ENCODE measurements around the gene KCNG4.

Gene KCNG4

DNA sequence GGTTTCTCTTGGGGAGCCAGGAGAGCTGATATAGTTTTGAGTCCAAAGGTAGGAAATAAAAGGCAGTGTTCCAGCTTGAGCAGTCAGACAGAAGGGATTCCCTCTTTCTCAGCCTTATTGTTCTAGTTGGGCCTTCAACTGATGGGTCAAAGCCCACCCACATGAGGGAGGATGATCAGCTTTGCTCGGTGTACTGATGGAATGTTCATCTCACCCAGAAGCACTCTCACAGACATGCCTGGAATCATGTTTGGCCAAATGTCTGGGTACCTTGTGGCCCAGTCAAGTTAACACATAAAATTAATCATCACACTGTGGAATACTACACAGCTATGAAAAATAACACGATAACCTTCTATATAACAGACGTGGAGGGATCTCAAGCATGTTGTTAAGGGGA, 23.1 kb upstream of the KCNG4 start:
- DNase-seq, result no peak

DNA sequence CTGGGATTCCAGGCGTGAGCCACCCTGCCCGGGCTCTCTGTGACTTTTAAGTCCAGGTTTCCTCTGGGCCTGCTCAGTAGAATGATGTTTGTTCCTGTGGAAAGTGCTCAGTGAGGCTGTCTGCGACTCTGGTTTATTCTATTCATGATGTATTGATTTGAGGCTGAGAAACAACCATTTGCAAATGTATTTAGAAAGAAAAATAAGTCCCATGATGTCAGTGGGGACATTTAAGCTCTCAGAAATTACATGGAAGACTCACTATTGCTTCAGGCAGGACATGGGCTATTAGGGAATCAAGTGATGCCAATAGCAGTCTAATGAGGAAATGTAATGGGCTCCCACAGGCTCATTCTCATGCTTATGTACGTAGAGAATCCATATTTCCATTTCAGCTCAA, 22.2 kb upstream of the KCNG4 start:
- DNase-seq, result no peak

DNA sequence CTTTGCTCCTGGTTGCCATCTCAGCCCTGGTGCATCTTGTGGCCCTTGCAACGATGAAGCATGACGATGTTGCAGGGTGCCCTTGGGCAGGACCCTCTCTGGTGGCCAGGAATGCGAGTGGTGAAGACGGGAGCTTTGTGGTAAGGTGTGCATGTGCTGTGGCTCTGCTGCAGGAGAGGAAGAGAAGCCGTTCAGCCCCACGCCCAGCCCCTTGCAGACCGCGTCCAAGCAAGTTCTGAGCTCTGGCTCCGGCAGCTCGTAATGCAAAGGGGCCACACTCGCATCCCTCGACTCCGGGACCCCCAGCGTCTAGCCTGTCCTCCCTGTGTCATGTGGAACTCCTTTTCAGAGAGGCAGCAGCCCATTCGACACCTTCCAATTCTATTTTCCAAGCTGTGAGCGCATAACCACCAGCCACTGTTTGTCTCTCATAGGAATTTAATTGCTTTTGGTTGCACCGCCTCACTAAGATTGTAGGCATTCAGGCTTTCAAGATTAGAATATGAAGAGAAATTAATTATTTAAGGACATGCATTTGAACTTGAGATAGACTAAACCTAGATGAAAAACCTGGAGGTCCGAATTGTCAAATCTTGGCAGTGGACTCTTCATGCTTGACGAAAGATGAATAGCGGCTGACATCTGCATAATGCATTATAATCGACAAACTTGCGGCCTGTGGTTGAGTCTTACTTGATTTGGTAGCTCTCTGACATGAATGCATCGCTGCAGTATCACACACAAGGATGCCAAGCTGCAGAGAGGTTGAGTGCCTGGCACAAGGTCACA, 21.1 kb upstream of the KCNG4 start:
- no peak for DNase-seq

DNA sequence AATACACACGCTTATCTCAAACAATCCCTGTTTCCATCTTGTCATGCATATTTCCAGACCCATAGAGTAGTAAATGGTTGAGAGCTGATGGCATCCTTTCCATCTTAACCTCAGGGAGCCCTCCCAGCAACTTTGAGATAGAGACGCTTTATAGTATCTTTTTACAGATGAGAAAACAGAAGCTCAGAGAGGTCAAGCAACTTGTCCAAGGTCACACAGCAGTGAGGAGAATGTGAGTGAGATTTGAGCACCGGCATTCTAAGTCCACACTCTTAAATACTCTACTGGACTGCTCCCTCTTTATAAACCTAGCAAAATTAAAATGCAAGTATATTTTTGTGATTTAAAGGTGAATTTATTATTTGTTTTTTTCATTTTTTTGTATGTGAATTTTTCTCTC, 19.9 kb upstream of the KCNG4 start:
- no peak for DNase-seq

DNA sequence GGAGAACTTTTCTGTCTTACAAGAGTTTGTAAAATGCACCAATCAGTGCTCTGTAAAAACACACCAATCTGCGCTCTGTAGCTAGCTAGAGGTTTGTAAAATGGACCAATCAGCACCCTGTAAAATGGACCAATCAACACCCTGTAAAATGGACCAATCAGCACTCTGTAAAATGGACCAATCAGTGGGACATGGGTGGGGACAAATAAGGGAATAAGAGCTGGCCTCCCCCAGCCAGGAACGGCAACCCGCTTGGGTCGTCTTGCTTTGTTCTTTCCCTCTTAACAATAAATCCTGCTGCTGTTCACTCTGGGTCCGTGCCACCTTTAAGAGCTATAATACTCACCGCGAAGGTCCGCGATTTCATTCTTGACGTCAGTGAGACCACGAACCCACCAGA, 18.5 kb upstream of the KCNG4 start:
- DNase-seq, result no peak

DNA sequence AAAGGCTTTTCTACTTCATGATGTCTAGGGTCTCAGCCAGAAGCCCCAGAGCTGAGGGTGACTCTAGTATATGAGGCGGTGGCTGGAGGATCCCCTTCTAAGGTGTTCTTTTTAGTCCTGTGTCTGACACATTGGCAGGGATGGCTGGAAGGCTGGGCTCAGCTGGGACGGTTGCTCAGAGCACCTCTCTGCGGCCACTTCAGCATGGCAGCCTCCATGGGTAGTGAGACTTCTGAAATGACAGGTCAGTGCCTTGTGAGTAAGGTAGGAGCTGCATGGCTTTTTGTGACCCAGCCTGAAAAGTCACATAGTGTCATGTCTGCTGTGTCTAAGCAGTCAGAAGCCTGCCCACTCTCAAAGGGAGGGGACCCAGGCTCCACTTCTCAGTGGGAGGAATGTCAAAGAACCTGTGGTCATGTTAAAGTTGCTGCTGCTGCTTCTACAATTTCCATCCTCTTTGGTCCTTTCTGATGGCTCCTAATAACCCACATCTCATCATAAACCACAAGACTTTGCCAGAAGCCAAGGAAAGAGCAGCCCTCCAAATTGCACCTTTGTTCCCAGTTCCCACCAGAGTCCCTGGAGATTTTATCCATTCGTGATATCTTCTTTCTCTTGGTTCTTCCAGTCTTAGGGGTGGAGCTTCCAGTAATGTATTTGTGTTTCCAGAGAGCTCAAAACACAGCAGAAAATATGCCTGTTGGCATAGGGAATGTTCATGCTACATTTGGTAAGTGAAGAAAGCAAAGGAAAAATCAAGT, 15.4 kb upstream of the KCNG4 start:
- no peak for DNase-seq

DNA sequence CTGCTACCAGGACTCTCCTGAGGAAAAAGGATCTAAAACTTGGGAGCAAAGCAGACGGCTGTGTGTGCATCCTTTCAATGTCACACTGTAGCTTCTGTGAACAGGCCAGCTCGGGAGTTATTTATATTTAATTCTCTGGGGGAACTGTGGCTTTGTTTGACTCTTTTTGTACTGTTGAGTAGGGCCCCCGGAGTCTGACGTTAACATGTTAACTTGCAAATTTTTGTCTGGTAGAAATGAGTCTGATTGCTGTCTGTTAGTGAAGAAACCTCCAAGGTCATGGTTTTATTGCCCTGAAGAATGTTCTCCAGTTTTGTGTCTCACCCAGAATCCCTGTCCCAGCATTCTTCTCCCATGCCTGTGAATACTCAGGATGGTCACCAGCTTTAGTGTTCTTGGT, 14.2 kb upstream of the KCNG4 start:
- DNase-seq, result no peak

DNA sequence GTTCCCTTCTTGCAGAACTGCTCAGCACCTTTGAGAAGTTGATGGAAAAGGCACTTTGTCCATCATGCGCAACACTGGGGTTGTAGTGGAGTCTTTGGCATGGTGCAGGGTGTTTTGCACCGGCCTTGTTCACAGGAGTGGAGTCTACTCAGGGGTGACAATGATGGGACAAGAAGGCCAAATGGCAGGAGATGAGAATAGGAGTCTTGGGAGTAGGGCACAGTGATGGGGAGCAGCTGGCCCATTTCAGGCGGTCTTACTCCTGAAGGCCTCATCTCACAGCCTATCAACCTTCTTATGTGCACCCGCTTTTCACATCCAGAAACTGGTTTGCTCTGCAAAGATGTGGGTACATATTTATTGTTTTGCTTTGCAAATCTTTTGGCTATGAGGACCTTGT, 13.4 kb upstream of the KCNG4 start:
- DNase-seq, result no peak

DNA sequence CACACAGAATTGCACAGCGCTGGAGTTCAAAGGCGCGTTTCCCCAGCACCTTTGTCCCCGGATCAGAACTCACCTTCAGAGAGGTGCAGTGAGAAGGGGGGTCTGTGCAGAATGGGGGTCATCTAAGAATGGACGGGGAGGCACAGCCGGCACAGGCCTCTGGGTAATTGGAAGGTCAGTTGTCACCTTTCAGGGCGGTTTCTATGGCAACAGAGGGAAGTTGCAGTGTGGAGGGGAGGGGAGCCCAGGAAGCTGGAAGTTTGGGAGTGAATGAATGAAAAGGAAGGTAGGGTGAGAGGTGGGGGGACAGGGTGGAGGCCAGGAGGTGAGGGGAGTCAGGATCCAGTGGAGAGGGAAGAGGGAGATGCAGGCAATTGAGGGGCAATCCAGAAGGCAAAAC, 12.4 kb upstream of the KCNG4 start:
- DNase-seq, result no peak

DNA sequence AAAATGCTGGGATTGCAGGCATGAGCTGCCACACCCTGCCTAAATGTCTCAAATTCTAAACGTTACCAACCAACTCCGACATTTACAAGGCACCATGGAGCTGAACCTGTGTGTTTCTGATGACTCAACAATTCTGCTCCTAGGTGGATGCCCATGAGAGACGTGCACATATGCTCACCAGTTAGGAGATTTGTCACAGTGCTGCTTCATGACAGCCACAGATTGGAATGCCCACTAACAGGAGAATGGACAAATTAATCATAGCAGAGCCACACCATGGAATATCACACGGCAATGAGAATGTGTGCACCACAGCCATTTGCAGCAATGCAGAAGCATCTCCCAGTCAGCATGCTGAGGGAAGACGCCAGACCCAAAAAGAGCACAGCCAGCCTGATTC, 8.0 kb upstream of the KCNG4 start:
- DNase-seq, result no peak

DNA sequence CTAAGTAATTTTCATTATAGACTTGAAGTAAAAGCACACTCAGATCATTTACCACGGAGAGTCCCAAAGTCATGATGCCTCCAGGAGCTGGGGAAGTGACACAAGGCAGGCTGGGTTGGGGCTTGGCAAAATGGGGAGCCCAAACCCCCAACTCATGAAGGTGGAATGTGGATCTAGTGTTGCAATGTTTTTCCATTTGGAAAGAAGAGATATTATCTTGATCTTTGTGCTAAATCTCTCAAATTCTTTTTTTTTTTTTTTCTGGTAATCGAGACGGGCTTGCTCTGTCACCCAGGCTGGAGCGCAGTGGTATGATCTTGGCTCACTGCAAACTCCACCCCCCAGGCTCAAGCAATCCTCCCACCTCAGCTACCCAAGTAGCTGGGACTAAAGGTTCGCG, 7.5 kb upstream of the KCNG4 start:
- DNase-seq, result no peak

DNA sequence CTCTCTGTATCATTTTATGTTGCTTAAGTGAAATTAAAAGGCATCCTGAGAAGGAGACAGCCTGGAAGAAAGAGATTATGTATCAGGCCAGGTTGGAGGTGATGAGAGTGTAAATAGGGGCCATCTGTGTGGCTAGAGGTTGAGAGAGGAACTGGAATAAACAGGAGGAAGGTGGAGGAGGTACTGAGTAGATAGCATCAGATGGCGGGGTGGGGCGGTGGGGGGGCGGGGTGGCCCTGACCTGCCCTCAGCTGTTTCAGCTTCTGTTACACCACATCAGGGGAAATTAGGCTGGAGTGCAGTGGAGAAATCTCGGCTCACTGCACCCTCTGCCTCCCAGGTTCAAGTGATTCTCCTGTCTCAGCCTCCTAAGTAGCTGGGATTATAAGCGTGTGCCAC, 6.9 kb upstream of the KCNG4 start:
- DNase-seq, result no peak

DNA sequence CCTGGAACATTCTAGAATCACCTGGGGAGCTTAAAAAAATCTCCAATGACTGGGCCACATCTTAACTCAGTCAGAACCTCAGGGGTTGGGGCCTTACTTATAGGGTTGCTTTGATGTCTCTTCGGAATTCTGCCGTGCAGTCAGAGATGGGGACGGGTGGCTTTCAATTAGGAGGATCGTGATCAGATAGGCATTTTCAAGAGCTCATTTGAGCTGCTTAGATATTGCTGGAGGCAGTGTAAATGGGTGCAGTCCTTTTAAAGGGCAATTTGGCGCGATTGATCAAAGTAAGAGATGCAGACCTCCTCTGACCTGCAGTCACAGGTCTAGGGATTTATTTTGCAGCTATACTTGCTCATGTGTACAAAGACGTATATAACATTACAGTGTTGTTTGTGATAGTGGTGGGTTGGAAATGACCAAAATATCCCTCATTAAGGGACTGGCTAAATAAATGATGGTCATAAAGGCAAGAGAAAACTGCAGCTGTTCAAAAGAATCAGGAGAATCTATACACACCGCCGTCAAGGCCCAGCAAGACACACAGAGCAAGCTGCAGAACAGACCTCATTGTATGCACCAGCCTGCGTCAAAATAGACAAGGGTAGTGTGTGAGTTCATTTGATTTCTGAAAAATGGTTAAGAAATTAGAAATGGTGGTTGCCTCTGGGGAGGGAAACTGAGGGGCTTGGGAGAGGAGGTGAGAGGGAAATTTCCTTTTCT, 6.3 kb upstream of the KCNG4 start:
- DNase-seq, result no peak

DNA sequence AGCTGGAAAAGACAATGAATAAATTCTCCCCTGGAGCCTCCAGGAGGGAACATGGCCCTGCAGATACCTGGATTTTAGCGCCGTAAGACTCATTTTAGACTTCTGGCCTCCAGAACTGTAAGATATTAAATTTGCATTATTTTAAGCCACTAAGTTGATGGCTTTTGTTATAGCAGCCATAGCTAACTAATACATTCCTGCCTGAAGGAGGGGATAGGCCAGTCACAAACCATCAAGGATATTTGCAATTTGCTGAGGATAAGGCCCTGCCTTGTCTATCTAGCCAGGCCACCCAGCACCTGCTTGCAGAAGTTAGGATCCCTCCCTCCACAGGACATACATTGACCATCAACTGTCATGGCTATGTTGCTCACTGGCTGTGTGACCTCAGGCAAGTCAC, 4.9 kb upstream of the KCNG4 start:
- no peak for DNase-seq

DNA sequence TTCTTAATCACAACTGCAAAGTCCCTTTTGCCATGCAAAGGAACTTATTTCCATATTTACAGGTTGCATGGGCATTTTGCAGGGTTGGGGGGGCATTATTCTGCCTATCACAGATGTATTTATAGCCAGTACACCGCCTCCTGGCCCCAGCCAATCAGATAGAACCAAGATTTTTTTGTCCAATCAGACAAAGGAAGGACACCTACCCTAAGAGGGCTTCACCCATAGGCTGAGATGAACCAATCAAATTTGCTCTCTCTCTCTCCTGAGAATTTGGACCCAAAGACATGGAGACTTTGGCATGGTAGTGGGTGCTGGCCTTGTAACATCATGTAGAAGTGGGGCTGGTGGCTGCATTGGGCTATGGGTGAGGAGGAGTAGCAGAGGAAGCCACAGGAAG, 3.9 kb upstream of the KCNG4 start:
- DNase-seq, result no peak

DNA sequence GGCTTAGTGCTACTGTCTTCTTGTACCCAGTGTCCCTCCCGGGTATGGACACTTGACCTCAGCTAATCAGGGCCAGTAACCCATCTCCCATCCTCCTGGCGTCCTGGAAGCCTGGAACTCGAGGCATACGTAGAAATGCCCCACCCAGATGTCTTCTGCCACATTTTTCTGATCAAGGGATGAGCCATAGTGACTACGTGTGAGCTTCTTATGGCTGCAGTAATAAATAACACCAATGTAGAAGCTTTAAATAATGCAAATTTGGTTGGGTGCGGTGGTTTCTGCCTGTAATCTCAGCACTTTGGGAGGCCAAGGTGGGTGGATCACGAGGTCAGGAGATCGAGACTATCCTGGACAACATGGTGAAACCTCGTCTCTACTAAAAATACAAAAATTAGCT, 3.0 kb upstream of the KCNG4 start:
- no peak for DNase-seq

DNA sequence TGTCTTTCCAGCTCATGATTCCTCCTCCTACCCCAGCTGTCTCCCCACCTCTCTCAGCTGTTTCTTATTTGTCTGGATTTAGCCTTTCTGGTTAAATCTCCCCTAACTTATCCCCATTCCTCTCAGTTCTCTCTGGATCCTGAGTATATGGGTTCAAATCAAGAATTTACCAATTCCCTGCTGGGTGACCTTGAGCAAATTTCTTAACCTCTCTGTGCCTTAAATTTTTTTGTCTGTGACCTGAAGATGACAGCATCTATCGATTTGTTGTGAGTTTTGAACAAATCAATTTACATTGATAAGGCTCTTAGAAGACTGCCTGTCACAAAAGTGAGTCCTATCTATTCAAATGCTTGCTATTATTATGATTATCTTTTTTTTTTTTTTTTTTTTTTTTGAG, 2.0 kb upstream of the KCNG4 start:
- no peak for DNase-seq

DNA sequence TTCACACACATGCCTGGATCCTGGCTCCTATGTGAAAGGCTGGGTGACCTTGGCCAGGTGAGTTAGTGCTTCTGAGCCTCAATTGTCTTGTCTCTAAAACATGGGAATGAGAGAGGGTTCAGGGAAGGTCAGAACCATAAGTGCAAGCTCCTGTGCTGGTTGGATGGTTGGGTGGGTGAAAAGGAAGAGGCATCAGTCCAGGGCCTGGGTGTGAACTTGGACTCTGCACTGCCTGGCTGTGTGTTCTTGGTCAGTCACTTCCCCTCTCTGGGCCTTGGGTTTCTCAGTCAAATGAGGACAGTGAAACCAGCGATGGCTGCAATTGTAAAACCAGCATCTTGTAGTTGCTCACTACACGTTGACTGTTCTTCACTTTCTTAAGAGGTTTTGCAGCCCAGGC, 643 bp upstream of the KCNG4 start:
- DNase-seq, result no peak

DNA sequence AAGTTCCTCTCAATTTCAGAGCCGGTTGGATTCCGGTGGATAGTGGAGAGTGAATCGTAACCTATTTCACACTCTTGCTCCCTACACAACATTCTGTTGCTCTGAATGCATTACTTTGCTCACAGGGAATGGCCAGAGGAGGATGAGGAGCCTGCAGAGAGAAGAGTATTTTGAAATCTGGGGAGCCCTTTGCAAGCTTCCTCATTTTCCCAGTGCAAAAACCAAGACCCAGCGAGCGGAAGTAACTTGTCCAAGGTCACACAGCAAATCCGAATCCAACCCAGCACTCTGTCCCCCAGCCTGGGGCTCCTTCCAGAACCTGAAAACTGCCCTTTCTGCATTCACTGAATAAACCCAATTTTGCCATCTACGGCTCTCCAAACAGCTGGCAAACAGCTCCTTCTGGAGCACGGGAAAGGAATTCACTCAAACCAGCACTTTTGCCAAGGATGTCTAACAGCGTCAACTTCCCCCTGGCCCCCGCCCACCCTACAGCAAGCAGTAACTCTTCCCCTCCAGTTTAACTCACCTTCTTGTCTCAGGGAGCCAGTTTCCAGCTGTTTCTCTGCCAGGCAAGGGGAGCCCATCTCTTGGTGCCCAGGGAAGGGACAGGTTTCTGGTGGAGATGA, 557 bp downstream of the KCNG4 start:
- no peak for DNase-seq

DNA sequence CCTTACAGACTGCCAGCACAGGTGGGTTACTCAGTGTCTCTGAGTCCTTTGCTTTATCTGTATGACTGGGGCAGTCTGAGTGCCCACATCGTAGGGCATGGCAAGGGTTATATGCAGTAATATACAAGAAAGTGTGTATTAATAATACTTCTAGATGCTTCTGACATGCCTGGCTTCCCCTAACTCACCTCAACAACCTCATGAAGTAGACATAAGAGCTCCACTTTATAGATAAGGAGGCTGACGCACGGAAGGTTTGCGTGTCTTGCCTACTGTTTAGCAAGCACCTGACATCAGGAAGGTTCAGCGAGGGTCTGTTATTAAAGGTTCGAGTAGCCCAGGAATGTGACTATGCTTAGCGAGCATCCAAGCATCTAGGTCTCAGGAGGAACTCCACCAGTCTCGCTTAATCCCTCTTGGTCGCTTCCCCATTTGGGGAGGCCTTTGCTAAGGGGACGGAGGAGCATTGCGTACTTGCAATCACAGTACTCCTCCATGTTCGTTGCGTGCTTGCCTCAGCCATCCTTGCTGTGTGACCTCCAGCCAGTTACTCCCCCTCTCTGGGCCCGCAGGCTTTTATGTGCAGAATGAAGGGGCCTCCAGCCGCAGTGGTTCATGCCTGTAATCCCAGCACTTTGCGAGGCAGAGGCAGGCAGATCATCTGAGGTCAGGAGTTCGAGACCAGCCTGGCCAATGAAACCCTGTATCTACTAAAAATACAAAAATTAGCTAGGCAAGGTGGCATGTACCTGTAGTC, 1.6 kb downstream of the KCNG4 start:
- DNase-seq, result no peak

DNA sequence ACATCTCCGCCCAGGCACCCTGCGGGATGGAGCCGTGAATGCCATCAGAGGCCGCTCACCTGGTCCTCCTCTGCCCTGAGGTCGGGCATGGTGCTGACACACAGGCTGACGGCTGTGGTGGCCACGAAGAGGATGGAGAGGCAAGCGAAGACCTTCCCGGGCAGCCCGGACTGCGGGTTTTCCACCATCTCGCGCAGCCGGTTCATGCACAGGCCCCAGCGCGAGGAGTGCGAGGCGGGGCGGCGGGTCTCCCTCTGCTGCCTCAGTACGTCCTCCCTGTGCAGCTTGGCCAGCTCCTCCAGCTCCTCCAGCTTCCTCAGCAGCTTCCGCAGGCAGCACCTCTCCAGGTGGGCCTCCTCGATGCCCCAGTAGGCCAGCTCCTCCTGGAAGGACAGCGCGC, 3.1 kb downstream of the KCNG4 start:
- no peak for DNase-seq

DNA sequence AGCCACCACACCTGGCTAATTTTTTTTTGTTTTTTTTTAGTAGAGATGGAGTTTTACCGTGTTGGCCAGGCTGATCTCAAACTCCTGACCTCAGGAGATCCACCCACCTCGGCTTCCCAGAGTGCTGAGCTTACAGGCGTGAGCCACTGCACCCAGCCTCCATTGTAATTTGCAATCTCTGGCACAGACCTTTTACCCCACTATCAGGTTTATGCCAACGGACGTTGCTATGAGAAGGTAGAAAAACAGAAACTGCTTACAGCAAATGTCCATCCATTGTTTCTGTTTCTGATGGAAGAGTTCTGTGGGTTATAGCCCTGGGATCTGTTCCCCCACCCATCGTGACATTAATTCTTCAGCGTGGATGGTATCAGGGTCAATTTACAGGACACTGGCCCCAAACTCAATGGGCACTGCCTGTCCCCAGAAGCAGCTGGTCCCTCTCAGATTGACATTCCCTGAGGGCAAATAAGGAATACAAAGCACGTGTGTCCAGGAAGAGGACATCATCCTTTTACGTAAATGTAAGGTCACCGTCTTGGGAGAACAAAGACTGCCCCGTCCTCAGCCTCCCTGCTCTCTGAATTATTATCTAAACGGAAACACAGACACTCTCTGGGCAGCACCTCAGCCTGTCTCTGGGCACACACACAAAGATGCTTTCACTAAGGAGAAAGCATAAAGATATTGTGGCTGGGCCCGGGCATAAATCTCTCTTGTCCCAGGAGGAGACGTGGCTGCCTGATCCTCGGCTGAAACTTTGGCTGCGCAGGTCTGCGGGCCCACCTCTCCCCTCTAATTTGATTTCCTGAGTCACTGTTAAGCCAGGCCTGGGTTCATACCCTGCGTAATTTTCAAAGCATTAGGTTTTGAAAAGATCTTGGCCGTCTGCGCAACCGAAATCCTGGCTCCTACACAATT, 5.2 kb downstream of the KCNG4 start:
- no peak for DNase-seq

Data from activated CD4-positive, alpha-beta T cell treated with anti-CD3 and anti-CD28 coated beads, Interleukin-2, amount 50 U/mL, for 16 hours (primary cell).